HG02610 (cell line): ENCODE measurements around the gene CUBN.

Experiments
- ATAC-seq: cut with Tn5 transposase; IDR thresholded peaks from one replicate; pipeline ENCODE4 v1.9.1; 2021; ENCODE audit warnings: mild to moderate bottlenecking, moderate library complexity; ENCODE audit not compliant: unreplicated experiment

The CUBN gene

DNA sequence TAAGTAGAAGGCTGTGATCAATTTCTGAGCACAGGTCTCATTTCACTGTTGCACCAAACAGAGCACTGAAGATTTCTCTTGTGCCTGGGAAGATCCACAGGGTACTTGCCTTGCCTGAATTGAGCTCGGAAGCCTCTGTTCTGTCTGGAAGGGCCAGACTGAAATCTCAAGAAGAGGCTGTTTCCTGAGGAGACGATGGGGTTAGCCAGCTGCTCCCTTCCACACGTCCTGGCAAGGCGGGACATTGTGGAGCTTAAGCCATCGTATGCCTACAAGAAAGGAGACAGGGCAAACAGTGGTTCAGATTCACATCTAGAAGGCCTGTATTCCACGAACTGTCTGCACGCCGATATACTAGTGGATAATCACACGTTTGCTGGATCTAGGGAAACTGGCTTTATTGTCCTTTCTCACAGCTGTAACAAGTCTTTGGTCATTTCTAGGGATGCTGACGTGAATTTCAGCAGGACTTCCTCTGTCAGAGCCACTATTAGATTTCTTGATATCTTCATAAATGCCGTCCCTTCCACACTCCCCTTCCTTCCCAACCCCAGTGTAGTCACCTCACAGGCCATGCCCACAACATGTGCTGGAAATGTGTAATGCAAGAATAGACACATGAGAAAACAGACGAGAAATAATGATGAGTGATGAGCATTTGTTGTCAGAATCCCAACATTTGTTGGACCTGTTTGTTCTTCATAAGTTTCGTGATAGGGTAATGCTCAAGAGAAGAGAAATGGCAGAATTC, 175.2 kb downstream of the CUBN start:
- ATAC-seq, result no peak

DNA sequence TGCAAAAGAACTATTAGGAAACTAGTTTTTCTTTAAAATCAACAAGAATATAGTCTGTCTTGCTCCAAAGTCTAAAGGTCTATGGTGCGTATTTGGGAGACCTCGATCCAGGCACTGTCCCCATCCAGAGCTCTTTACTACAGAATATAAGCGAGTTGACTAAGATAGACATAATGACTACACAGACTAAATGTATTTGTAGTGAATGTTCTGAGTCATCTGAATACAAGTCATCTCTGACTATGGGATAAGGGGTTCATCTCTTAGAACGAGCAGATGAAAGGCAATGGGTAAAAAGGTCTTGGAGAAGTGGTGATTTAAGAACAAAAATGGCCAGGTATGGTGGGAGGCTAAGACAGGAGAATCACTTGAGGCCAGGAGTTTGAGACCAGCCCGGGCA, 176.3 kb downstream of the CUBN start:
- ATAC-seq, result no peak

DNA sequence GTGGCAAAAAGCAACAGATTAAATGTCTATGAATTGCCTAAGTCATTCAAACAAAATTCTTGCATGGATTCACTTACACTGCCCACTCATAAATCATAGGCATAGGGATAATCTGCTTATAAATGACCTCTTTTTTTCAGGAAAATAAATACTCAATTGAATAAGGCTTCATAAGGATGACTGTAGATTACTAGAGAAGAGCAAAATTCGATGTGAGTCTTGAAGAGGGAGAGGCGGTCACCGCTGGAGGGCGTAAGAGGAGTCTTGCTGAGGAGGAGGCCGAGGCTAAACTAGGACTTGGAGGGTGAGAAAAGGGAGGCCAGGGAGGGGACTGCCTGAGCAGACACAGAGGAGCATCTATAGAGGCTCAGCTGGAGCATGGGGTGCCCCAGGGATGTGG, 177.0 kb downstream of the CUBN start:
- ATAC-seq, result no peak

DNA sequence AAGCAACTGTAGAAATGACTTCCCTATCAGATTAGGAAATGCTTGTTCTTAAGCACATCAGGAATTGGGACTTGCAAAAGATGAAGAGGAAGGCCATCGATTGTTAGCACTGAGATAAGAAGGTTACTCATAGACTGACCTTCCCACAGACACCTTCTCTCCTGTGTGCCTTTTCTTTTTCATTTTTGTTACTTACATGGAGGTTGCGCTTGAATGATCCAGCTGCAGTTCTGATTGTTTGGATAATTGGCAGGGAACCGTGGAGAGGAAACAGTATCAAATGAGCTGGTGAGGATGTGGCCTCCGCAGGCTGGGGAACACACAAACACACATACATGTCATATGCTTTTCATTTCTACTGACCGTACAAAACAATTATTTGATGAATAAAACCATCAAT, 177.5 kb downstream of the CUBN start:
- ATAC-seq, result no peak

DNA sequence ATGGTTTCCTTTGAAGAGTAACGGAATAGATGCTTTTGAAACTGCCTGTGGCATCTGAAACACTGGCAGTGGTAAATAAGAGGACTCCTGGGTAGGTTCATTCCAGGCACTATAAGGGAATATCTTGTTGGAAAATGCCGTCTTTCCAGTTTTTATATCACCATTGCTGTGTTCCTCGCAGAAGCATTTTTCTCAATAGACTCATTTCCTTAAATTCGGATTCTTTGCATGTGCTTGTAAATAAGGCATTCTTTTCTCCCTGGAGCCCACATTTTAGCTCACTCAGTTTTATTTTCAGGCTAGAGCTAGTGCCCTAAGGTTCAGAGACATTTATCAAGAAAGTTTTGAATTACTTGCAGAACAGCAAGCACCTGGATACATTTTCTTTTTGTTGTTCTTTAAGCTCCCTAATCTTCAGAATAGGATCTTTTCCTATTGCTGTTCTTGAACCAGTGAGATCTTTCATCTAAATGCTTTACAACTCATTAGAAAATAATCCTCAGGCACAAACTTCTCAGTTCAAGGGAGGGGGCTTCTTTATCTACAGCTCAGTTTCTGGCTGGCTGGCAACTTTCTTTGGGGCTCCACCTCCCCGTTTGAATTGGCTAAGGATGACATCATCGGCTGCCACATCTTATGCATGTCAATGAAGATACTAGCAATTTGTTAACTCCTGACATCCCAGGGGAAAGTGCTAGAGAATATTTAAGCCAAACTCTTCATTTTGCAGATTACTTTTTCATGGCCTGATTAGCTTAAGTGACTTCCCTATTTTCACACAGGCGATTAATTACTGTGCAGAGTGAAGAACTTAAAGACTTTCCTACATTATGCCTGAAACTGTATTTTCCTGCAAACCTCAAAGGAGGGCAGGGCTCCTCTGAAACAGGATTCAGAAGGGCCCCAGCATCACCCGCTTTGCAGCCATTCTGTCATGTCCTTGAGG, 178.7 kb downstream of the CUBN start:
- no peak for ATAC-seq

DNA sequence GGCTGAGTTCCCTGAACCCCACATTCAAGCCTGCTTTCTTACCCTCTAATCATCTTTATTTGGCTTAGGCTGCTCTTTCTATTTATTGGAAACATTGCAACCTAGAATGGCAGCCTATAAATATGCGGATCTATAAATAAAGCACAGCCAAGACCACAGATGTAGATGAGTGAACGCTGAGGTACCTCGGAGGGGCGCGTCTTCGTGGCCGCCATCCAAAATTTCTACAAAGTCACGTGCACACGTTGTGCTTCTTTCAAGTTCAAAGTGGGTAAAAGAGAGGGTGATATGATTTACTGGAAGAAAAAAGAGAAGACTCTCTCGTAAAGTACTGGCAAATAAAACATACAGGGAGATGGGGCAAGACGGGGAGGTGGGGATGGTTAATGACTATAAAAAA, 179.8 kb downstream of the CUBN start:
- ATAC-seq, result no peak

DNA sequence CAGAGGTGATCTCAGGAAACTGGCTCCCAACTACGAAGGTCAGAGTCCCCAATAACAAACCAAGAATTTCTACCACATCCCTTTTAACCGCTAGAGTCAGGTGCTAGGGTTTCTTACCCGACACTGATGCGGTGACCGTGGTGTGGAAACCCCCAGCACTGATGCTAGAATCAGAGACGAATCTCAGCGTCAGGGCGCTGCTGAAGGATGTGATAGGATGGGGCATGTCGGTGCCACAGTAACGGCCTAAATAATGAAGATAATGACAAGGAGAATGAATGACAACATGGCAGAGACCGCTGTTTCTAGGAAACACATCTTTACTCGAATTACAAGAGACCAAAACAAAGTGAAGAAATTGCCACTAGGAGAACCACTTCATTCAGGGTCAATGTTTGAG, 181.2 kb downstream of the CUBN start:
- ATAC-seq, result no peak

DNA sequence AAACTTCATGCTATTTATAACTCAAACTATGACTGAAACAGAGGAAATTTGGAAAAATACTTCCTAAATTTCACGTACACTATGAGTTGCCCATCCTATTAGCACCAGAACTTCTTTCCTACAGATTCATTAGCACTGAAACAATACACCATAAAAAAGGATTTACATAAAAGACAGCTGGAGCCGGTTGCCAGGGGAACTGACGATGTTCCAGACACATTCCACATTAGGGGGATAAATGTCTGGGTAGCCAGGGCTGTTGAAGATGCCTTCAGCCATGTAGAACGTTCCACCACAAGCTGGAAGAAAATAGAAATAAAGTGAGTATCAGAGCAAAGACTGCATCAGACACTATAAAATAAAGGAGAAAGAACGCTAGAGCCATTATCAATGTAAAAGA, 182.5 kb downstream of the CUBN start:
- no peak for ATAC-seq

DNA sequence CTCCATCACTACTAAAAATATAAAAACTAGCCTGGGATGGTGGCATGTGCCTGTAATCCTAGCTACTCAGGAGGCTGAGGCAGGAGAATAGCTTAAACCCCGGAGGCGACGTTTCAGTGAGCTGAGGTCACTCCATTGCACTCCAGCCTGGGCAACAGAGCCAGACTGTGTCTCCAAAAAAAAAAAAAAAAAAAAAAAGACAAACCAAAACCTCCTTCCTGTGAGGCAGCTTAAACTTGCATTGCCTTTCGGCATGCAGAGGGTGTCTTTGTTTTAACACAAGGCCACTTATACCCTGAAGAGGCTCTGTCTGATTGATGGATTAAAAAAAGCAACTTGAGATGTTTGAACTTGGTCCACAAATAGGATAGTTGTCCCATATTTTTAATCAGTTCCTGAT, 184.0 kb downstream of the CUBN start:
- ATAC-seq, result no peak

DNA sequence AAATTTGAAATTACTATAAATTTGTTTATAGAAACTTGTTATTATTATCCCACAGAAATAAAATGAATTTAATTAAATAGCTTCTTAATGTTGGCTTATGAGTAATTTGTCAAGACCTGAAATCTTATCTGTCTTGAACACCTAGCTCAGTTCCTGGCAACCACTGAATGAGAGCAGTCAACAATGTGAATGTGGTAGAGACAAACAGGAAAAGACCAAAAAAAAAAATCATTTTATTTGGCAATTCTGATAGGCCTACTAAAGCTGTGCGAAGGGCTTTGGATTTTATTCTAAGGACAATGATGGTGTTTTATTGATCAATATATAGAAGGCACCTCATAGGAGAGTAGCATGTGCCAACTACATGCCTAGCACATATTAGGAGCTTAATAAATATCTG, 184.6 kb downstream of the CUBN start:
- no peak for ATAC-seq

DNA sequence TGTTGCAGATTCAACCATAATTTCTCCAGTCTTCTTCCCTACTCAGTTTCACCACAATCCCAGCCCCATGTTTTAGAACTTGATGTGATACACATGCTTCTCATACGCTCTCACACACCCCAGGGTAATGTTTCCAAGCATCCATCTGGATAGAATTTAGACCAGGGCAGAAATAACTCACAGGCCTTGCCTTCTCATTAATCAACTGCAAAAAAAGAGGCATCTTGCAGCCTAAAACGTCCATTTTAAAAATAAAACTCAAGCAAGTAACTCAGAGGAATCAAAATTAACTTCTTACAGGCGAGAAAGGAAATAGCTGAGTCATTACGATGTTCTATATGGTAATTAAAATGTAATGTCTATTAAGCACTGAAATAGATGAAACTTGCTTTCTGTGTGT, 185.2 kb downstream of the CUBN start:
- no peak for ATAC-seq

DNA sequence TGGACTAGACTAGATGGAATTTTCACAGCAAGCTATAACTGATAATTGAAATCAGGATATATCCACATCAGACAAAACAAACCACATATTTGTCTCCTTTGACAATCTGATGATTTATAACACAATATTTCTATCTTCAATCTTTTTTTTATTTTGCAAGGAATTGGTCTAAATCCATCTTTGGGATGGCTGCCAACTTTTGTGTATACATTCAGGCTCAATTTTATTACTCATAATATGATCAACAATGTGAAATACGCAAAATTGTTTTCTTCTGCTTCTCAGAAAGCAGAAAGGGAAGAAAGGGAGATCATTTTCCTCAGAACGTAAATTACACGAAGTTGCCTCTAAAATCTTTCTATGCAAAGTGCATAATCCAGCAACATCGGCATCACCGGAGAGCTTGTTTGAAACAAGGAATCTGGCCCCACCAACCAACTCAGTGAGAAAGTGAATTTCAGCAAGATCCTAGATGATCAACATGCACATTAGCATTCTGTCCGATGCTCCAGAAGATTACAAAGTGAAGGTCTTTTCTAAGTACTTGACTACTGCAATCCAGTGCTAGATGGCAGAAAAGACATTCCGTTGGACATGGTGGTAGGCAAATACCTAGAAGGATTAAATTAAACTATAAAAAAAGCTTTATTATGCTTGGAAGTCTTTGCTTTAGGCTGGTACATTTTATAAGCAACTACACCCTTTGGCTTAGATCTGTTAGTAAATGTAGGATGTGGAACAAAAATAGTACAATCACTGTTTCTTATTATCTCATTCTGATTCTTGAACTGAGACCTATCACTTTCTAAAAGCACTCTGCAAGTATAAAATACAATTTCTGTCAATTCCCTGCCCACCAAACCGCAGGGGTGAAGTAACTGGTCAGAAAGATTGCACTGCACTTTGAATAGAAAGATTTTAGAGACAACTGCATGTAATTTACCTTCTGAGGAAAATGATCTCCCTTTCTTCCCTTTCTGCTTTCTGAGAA, 186.0 kb downstream of the CUBN start:
- ATAC-seq, result no peak

DNA sequence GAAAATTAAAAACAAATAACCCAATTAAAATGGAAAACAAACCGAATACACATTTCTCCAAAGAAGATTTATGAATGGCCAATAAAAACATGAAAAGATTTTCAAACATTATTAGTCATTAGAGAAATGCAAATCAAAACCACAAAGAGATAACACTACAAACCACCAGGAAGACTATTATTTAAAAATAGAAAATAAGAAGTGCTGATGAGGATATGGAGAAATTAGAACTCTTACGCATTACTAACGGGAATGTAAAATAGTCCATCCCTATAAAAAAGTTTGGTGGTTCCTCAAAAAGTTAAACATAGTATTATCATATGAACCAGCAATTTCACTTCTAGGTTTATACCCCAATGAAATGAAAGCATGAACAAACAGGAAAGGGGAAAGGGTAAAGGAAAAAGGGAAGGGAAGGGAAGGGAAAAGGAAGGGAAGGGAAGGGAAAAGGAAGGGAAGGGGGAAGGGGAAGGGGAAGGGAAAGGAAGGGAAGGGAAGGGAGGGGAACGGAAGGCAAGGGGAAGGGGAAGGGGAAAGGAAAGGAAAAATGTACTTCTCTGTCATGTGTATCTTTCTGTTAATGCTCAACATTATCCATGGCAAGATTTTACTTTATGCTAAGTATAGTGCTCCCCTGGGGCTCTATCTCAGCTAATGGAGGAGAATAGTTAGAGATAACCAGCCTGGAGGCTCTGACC, 187.1 kb downstream of the CUBN start:
- ATAC-seq, result no peak

DNA sequence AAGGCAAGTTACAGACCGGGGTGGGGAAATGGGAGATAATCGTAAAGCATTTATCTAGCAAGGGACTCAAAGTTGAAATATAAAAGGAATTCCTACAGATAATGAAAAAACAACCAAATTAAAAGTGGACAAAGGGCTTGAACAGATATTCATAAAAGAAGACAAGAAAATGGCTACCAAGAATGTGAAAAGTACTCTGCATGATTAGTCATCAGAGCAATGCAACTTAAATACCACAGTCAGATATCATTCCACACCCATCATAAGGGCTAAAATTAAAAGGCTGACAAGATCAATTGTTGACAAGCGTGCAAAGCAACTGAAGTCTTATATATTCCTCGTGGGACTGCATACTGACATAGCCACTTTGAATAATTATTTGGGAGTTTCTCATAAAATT, 187.7 kb downstream of the CUBN start:
- no peak for ATAC-seq

DNA sequence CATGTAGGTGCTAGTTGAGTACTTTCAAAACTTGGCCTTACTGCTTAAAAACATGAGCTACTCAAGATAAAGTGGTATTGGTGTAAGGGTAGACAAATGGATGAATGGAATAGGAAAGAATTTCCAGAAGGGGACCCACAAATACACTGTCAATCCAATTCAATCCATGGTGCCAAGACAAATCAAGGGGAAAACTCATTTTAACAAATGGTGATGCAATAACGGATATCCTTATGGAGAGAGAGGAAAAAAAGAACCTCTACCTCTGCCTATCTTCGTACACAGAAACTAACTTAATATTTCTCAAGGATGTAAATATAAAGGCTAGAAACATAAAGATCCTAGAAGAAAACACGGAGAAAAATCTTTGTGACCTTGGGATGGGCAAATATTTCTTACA, 188.5 kb downstream of the CUBN start:
- ATAC-seq, result no peak

DNA sequence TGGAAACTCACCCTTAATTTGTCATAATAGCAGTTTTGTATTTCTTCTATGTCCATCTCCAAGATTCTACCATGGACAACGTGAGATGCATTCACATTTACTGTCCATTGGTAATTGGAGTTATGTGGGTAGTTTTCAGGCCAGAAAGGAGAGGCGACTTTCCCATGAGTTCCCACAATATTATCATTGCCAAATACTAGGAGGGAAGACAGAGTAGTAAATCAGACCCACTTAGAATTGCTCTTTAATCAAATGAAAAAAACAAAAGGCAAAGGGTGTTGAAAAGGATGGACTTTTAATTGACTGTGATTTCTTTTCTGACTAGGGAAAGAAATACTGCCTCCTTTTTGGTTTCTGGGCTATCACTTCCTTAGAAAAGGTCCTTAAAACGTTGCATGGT, 190.7 kb downstream of the CUBN start:
- no peak for ATAC-seq

DNA sequence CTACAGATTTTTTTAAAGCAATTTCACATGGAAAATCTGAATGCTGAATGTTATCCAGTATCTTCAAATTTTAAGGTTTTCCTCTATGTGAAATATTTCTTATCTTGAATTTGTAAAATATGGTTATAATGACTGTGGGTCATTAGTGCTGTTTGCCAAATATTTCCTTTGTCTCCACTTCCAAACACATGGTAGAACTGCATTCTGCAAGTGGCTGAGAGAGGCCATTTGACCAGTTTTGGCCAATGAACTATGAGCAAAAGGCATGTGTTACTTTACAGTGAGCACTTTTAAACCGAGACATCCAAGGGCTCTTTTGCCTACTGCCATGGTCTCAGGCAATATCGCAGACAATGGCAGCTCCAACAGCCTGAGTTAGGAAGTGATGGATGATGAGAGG, 195.2 kb downstream of the CUBN start:
- no peak for ATAC-seq

DNA sequence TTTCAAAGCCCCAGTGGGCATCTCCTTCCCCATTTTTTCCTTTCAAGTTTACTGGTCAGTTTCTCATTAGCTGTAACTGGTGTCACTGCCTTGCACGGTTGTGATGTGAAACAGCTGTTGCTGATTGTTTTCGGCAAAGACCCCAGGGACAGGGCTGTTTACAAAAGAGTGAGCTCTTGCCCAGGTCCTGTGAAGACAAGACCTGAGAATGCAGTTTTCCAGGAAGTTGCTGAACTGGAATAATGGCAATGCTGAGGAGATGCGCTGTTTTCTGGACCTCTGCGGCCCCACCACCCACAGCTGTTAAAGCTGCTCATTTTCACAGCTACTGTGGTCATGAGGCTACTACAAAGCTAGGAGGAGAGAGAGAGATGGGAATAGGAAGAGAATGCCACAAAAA, 195.8 kb downstream of the CUBN start:
- no peak for ATAC-seq

DNA sequence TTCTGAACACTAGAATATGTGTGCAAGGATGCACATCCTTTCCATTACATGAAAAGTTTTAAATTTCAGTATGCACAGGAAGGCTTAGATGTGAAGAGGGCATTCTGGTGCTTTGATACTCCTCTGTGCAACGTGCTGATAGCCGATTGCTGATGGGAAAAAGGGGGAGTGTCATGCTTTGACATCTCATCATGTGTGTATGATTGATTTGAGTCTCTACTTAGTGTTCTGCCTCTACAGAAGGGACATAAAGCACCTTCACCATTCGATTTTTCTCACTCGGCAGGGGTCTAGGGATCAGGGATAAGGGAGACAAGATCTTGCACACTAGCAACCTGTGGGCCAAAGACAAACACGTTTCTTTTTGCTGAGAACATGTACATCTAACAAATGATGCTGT, 197.7 kb downstream of the CUBN start:
- ATAC-seq, result no peak

DNA sequence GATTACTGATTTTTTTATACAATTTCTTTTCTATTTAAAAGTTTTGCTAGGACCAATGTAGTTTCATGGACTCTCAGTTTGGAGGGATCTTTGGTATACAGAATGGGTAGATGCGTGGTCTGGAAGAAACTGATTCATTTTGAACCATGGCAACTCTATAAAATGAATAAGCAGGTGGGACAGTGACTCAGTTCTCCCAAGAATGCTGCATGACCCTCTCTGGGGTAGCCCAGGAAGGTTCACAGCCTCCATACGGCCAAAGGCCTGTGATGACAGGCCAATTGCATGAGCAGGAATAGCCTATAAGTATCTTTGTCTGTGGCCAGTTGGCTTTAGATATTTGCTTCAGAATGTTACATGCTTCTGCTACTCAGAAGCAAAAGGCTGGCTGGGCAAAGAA, 199.1 kb downstream of the CUBN start:
- no peak for ATAC-seq

DNA sequence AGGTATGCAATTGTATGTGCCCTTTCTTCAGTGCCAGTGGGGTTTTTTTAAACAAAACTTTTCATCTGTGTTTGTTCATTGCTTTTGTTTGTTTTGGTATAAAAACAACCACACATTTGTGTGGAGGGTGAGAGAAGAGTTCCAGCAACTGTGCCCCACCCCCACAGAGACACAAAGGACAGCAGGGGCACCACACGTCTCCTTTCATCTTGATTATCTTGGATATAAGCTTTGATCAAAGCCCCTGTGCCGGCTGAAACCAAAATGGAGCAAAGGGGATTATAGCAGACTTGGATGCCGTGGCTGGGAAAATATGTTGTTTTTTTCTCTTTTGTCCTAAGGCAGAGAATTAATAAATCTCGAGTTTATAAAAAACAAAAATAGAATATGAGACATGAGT, 200.5 kb downstream of the CUBN start:
- no peak for ATAC-seq
